ENCODE results near the gene NPC1.
"Not testable (repeated sequence)": the region's sequence is repeated elsewhere in the genome, so short reads cannot be mapped to it uniquely, and the experiment has no call there.

Gene NPC1

GRCh38 chr18:23608211-23608610 is 21.9 kb upstream of the NPC1 start:
- DNase-seq = no peak

- DNase-seq = no peak
Measured at GRCh38 chr18:23605941-23606340, 19.6 kb upstream of the NPC1 start.

GRCh38 chr18:23599809-23600208 is 13.5 kb upstream of the NPC1 start:
- no peak for DNase-seq

GRCh38 chr18:23596183-23596582 is 9.9 kb upstream of the NPC1 start:
- no peak for DNase-seq

GRCh38 chr18:23595591-23595990 is 9.3 kb upstream of the NPC1 start:
- DNase-seq = no peak

- DNase-seq = no peak
Measured at GRCh38 chr18:23593720-23594119, 7.4 kb upstream of the NPC1 start.

- no peak for DNase-seq
Measured at GRCh38 chr18:23592911-23593310, 6.6 kb upstream of the NPC1 start.

- DNase-seq = no peak
Measured at GRCh38 chr18:23591011-23591410, 4.7 kb upstream of the NPC1 start.

GRCh38 chr18:23588836-23589560 is 2.7 kb upstream of the NPC1 start:
- no peak for DNase-seq

GRCh38 chr18:23587220-23587642 is 925 bp upstream of the NPC1 start:
- DNase-seq = no peak

- no peak for DNase-seq
Measured at GRCh38 chr18:23585897-23586248, 433 bp downstream of the NPC1 start.

GRCh38 chr18:23585007-23585871 is 1.1 kb downstream of the NPC1 start:
- DNase-seq = peak in 1 of 2 experiments; percentile 19

- no peak for DNase-seq
Measured at GRCh38 chr18:23584019-23584983, 2.0 kb downstream of the NPC1 start.

GRCh38 chr18:23583071-23583865 is 3.0 kb downstream of the NPC1 start:
- DNase-seq = no peak

GRCh38 chr18:23580677-23581367 is 5.5 kb downstream of the NPC1 start:
- DNase-seq = no peak

- no peak for DNase-seq
Measured at GRCh38 chr18:23578891-23579653, 7.2 kb downstream of the NPC1 start.

GRCh38 chr18:23578067-23578701 is 8.1 kb downstream of the NPC1 start:
- DNase-seq = no peak

- not testable (repeated sequence) for DNase-seq
Measured at GRCh38 chr18:23577521-23577920, 8.8 kb downstream of the NPC1 start.

GRCh38 chr18:23575309-23575651 is 11.0 kb downstream of the NPC1 start:
- DNase-seq = no peak

- no peak for DNase-seq
Measured at GRCh38 chr18:23574611-23575308, 11.5 kb downstream of the NPC1 start.
